ENCODE data around the gene ABLIM3.

The ABLIM3 gene

GRCh38 chr5:149284501-149284900 is 143.2 kb downstream of the ABLIM3 start:
- DNase-seq, result peak; percentile 35

- DNase-seq, result no peak
These were observed 143.9 kb downstream of the ABLIM3 start for GRCh38 chr5:149285153-149285552.

GRCh38 chr5:149288436-149288835 is 147.1 kb downstream of the ABLIM3 start:
- peak; percentile 31 for DNase-seq

GRCh38 chr5:149289301-149289700 is 148.0 kb downstream of the ABLIM3 start:
- no peak for DNase-seq

- DNase-seq, result no peak
These were observed 153.9 kb downstream of the ABLIM3 start for GRCh38 chr5:149294872-149295829.

GRCh38 chr5:149297340-149298025 is 156.2 kb downstream of the ABLIM3 start:
- no peak for DNase-seq

GRCh38 chr5:149298163-149298562 is 156.9 kb downstream of the ABLIM3 start:
- DNase-seq, result no peak

GRCh38 chr5:149298842-149299404 is 157.6 kb downstream of the ABLIM3 start:
- no peak for DNase-seq

GRCh38 chr5:149299451-149300054 is 158.3 kb downstream of the ABLIM3 start:
- DNase-seq, result no peak

- DNase-seq, result no peak
These were observed 159.1 kb downstream of the ABLIM3 start for GRCh38 chr5:149300441-149300840.

- no peak for DNase-seq
These were observed 159.9 kb downstream of the ABLIM3 start for GRCh38 chr5:149301049-149301743.

GRCh38 chr5:149301744-149302380 is 160.6 kb downstream of the ABLIM3 start:
- no peak for DNase-seq

- DNase-seq, result peak; percentile 36
These were observed 161.3 kb downstream of the ABLIM3 start for GRCh38 chr5:149302641-149303040.

GRCh38 chr5:149303210-149303609 is 161.9 kb downstream of the ABLIM3 start:
- DNase-seq, result no peak

GRCh38 chr5:149304195-149305078 is 163.1 kb downstream of the ABLIM3 start:
- no peak for DNase-seq

GRCh38 chr5:149309354-149309753 is 168.1 kb downstream of the ABLIM3 start:
- DNase-seq, result no peak
